Astrocyte of the cerebellum (primary cell): ENCODE results near the gene MFSD6.
"Not testable (repeated sequence)": the region's sequence is repeated elsewhere in the genome, so short reads cannot be mapped to it uniquely, and the experiment has no call there.

Experiments used
- DNase-seq: peaks from one replicate; pipeline ENCODE4 v3.0.0-alpha.2; 2011; ENCODE audit warnings: low read depth
- H3K4me3 ChIP-seq: 2 replicates; pipeline ENCODE4 v1.5.1; 2011; ENCODE audit warnings: mild to moderate bottlenecking, low read depth, low read length, moderate library complexity
- in situ Hi-C: cut with HindIII; loops from 2 replicates; pipeline ENCODE4 v1.10.0; 2017; ENCODE audit warnings: low sequenced_read_pairs
- TF ChIP-seq, protein P1 (sequence below): IDR thresholded peaks from 2 replicates; pipeline ENCODE4 v1.5.1; 2012; ENCODE audit warnings: low read length, low read depth, moderate library complexity, mild to moderate bottlenecking; ENCODE audit errors: missing control alignments

The MFSD6 gene

DNA sequence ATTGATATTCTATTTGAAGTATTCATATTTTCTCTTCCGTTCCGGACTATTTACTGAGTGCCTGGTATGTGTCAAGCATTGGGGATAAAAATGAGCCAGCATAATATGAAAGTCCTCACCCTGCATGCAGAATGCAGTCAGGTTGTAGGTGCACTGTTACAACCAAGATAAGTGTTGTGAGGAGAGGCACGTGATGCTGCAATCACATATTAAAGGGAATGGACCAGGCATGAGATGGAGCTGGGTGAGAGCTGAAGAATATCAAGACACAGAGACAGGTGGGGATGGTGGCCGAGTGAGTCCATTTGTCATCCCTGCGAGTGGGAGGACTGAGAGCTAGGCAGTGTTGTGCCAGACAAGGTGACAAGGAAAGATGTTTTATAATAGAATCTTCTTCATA, 52.3 kb downstream of the MFSD6 start:
- H3K4me3 ChIP-seq: no peak overlapping the region
- no peak for DNase-seq
- TF ChIP-seq, protein P1, sequence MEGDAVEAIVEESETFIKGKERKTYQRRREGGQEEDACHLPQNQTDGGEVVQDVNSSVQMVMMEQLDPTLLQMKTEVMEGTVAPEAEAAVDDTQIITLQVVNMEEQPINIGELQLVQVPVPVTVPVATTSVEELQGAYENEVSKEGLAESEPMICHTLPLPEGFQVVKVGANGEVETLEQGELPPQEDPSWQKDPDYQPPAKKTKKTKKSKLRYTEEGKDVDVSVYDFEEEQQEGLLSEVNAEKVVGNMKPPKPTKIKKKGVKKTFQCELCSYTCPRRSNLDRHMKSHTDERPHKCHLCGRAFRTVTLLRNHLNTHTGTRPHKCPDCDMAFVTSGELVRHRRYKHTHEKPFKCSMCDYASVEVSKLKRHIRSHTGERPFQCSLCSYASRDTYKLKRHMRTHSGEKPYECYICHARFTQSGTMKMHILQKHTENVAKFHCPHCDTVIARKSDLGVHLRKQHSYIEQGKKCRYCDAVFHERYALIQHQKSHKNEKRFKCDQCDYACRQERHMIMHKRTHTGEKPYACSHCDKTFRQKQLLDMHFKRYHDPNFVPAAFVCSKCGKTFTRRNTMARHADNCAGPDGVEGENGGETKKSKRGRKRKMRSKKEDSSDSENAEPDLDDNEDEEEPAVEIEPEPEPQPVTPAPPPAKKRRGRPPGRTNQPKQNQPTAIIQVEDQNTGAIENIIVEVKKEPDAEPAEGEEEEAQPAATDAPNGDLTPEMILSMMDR: no peak
- in situ Hi-C loops: no loop called here

DNA sequence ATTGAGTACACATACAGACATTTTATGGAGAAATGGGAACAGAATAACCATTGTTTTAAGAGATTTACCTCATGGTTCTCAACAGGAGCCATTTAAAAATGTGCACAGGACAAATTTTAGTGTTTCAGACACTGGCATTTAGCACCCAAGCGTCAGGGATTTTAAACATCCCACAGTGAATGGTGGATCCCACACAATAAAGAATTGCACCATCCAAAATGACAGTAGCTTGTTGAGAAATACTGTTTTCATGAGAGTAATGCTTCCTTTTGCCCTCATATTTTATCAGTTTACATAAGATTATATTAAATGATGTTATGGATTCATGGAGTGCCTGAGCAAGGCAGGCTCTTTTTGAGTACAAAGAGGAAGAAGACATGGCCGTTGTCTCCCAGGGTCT, 54.0 kb downstream of the MFSD6 start:
- in situ Hi-C loops: no loop called here
- TF ChIP-seq, protein P1: no peak
- no peak for DNase-seq

DNA sequence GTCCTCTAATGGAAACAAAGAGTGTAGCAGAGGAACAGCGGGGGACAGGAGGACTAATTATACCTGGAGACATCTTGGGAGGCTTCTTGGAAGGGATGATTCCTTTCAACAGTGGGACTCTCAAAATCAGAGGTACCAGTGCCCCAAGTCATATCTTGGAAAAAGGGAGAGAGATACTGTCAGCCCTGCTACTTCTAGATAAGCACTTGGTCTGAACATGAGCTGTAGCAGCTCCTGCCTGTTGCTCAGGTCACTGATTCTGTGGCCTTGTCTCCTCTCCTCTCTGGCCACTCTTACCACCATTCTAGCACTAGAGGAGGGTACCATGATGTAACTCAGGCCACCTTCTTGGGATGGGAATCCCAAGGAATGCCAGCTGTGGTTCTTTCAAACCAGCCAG, 54.5 kb downstream of the MFSD6 start:
- TF ChIP-seq, protein P1: no peak
- no peak for DNase-seq
- no peak overlapping the region for H3K4me3 ChIP-seq
- in situ Hi-C loops: no loop called here

More for the DNA sequence above, 54.0 kb downstream of the MFSD6 start:
- no peak overlapping the region for H3K4me3 ChIP-seq

DNA sequence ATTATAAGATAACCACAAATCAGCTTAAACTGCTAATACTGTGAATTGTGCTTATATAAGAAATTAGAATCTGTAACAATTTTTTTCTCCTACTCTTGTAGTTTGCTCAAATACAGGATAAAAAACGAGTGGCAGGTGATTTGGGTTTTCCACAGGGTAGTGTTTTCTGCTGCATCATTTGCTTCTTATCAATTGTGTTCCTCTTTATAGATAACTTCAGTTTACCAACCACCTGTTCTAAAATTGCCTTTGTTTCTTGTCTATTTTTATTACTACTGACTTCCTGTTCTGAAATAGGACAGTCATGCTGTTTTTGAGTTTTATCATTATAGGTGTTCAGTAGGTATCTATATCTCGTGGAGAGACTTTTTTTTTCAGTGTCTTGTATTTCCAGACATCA, 56.9 kb downstream of the MFSD6 start:
- H3K4me3 ChIP-seq: no peak overlapping the region
- in situ Hi-C loops: no loop called here
- DNase-seq: no peak
- TF ChIP-seq, protein P1: no peak

DNA sequence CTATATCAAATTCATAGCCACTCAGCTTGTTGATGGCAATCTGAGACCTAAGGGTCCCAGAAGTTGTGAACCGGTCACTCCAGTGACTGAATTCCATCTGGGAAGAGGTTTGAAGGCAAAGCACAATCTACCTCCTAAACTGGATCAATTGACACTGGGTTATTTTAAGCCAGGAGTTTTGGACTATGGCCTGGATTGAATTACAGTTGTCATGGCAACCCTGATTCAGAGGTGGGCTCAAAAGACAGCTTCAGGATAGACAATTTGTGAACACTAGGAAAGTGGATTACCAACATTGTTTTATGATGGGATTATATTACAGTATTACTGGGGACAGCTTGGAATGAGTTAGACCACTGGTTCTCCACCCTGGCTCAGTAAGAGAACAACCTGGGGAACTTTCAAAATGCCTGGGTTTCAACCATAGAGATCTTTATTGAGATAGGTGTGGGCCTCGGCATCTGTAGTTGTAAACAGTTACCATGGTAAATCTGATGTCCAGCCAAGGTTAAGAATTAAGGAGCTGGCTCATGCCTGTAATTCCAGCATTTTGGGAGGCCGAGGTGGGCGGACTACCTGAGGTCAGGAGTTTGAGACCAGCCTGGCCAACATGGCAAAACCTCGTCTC, 58.8 kb downstream of the MFSD6 start:
- no peak overlapping the region for H3K4me3 ChIP-seq
- in situ Hi-C loops: no loop called here
- no peak for DNase-seq
- TF ChIP-seq, protein P1: no peak

DNA sequence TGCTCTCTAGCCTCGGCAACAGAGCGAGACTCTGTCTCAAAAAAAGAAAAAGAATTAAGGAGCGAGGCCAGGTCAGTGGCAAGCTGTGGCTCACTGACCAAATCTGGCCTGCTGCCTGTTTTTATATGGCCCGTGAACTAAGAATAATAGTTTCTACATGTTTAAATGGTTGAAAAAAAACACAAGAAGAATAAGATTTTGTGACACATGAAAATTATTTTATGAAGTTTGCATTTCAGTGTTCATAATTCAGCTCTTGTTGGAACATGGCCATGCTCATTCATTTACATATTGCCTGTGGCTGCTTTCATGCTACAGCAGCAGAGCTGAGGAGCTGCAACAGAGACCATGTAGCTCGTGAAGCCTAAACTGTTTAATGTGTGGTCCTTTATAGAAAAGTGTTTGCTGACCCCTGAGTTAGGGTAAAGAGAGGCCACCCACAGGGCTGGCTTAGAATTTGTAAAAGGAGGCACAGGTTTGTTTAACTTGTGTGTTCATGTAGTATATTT, 59.5 kb downstream of the MFSD6 start:
- TF ChIP-seq, protein P1: no peak
- DNase-seq: peak; percentile 51
- H3K4me3 ChIP-seq: no peak overlapping the region
- in situ Hi-C loops: no loop called here

DNA sequence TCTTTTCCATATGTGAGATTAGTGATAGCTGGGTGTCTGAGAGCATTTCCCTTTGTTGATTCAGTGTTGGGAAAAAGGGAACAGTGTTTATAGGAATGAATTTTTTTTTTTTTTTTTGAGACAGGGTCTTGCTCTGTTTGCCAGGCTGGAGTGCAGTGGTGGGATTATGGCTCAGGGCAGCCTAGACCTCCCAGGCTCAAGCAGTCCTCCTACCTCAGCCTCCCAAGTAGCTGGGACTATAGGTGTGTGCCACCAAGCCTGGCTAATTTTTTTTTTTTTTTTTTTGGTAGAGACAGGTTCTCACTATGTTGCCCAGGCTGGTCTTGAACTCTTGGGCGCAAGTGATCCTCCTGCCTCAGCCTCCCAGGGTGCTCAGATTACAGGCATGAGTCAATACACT, 60.2 kb downstream of the MFSD6 start:
- in situ Hi-C loops, DNase-seq, H3K4me3 ChIP-seq: not testable (repeated sequence)
